Osteoblast (primary cell): ENCODE data around the gene KDR. TPM values are rescaled to one million over a fixed set of nuclear protein-coding genes. Genes with fewer than 3 reads are reported as not detected.

Experiments
- DNase-seq: peaks from one replicate; pipeline ENCODE4 v3.0.0; 2011; ENCODE audit warnings: low spot score, mixed read lengths; ENCODE audit not compliant: insufficient read length; ENCODE audit errors: missing footprints
- H2AFZ ChIP-seq: 2 replicates; pipeline ENCODE4 v1.6.0; 2011; ENCODE audit warnings: mild to moderate bottlenecking, low read length
- H3K27ac ChIP-seq: 2 replicates; pipeline ENCODE4 v1.5.1; 2011; ENCODE audit warnings: mild to moderate bottlenecking, low read depth, low read length, moderate library complexity
- H3K27me3 ChIP-seq: 2 replicates; pipeline ENCODE4 v1.6.0; 2012; ENCODE audit warnings: mild to moderate bottlenecking, control low read depth, inconsistent platforms, low read length, moderate library complexity; ENCODE audit not compliant: insufficient read depth
- H3K36me3 ChIP-seq: 2 replicates; pipeline ENCODE4 v1.5.1; 2011; ENCODE audit warnings: mild to moderate bottlenecking, low read length, control low read depth, moderate library complexity; ENCODE audit not compliant: insufficient read depth
- H3K4me1 ChIP-seq: 2 replicates; pipeline ENCODE4 v1.5.1; 2011; ENCODE audit warnings: mild to moderate bottlenecking, low read length, control low read depth, moderate library complexity; ENCODE audit not compliant: insufficient read depth
- H3K4me2 ChIP-seq: 2 replicates; pipeline ENCODE4 v1.6.0; 2011; ENCODE audit warnings: mild to moderate bottlenecking, low read length; ENCODE audit not compliant: insufficient read depth
- H3K4me3 ChIP-seq: fragments of 200-600 bp; sonication (generic); 3 replicates; pipeline ENCODE4 v1.5.1; 2012; ENCODE audit warnings: mild to moderate bottlenecking, low read length, inconsistent platforms; ENCODE audit not compliant: insufficient read depth
- H3K79me2 ChIP-seq: 2 replicates; pipeline ENCODE4 v1.6.0; 2012; ENCODE audit warnings: mild to moderate bottlenecking, low read length, control low read depth, inconsistent platforms; ENCODE audit not compliant: insufficient read depth
- H3K9me3 ChIP-seq: 2 replicates; pipeline ENCODE4 v1.5.1; 2011; ENCODE audit warnings: low read depth, low read length, control low read depth
- H4K20me1 ChIP-seq: 2 replicates; pipeline ENCODE4 v1.6.0; 2012; ENCODE audit warnings: mild to moderate bottlenecking, low read length, control low read depth; ENCODE audit not compliant: insufficient read depth
- total RNA-seq: library from RNA; depleted of rRNA; stranded (reverse); fragments of >200 nt; gene quantifications from 2 replicates; pipeline ENCODE4 v1.2.3, GENCODE V29; 2012
- TF ChIP-seq, protein P1 (sequence below): IDR thresholded peaks from 2 replicates; pipeline ENCODE4 v1.5.1; 2011; ENCODE audit warnings: mild to moderate bottlenecking, low read depth, low read length, moderate library complexity; ENCODE audit errors: extremely low read depth

KDR gene
- total RNA-seq, 1 donor = not detected

DNA sequence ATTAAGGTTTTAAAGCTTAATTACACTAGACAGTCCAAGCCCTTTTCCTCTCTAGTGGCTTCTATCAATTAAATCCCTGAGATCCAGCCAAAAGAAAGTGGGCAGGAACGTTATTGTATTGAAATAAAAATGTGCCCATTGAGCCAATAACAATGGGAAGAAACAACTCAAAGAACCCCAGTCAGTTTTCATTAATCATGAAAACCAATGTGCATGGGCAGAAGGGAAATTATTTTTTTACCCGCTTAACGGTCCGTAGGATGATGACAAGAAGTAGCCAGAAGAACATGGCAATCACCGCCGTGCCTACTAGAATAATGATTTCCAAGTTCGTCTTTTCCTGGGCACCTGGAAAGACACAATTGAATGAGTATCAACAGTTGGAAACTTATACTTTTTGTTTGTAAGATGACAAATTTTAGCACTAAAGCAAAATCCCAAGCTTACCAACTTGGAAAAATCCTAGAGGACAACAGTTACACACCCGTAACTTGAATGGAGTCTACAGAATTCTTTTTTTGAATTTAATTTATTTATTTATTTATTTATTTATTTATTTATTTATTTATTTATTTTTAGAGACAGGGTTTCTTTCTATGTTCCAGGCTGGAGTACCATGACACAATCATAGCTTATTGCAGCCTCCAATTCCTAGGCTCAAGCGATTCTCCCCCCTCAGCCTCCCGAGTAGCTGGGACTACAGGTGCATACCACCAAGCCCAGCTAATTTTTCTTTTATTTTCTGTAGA, 26.8 kb downstream of the KDR start:
- DNase-seq = no peak
- H3K79me2 ChIP-seq = no peaks in the 10 kb centered on the region

DNA sequence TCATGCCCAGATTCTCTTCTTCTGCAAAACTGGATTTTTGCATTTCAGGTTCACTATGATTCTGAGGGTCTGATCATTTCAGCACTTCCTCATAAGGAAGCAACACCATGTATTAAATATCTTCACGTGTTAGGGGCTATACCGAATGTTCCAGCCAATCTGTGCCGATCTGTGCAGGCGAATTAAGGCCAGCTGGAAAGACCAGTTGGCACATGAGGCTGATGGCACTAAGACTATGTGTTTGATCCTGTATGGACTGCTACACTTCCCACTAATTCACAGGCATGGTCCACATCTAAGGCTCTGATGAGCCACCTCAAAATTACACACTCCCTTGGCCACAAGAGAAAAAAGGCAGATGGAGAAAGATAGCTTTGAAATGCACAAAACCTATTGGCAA, 28.8 kb downstream of the KDR start:
- DNase-seq = no peak

More for the DNA sequence above, 26.8 kb downstream of the KDR start:
- Histone ChIP-seq H3K9me3 (no peaks in the 10 kb centered on the region), H3K27me3 (no peaks in the 10 kb centered on the region), H3K4me2 (no peak overlapping the region), H3K4me1 (no peaks in the 10 kb centered on the region), H3K36me3 (no peaks in the 10 kb centered on the region), H4K20me1 (no peaks in the 10 kb centered on the region), H3K4me3 (no peak overlapping the region), H2AFZ (no peak overlapping the region), H3K27ac (no peak overlapping the region)
- TF ChIP-seq, protein P1, sequence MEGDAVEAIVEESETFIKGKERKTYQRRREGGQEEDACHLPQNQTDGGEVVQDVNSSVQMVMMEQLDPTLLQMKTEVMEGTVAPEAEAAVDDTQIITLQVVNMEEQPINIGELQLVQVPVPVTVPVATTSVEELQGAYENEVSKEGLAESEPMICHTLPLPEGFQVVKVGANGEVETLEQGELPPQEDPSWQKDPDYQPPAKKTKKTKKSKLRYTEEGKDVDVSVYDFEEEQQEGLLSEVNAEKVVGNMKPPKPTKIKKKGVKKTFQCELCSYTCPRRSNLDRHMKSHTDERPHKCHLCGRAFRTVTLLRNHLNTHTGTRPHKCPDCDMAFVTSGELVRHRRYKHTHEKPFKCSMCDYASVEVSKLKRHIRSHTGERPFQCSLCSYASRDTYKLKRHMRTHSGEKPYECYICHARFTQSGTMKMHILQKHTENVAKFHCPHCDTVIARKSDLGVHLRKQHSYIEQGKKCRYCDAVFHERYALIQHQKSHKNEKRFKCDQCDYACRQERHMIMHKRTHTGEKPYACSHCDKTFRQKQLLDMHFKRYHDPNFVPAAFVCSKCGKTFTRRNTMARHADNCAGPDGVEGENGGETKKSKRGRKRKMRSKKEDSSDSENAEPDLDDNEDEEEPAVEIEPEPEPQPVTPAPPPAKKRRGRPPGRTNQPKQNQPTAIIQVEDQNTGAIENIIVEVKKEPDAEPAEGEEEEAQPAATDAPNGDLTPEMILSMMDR = no peak

GRCh38 chr4:55096045-55096444, 29.4 kb downstream of the KDR start:
- H4K20me1 ChIP-seq = no peaks in the 10 kb centered on the region
- no peaks in the 10 kb centered on the region for H3K79me2 ChIP-seq
- TF ChIP-seq, protein P1 = no peak
- H3K4me2 ChIP-seq = no peak overlapping the region
- no peak overlapping the region for H3K27ac ChIP-seq
- no peaks in the 10 kb centered on the region for H3K9me3 ChIP-seq
- H2AFZ ChIP-seq = no peak overlapping the region
- no peak overlapping the region for H3K4me3 ChIP-seq
- no peaks in the 10 kb centered on the region for H3K27me3 ChIP-seq
- H3K4me1 ChIP-seq = no peaks in the 10 kb centered on the region
- no peaks in the 10 kb centered on the region for H3K36me3 ChIP-seq
- DNase-seq = no peak

More for the DNA sequence above, 28.8 kb downstream of the KDR start:
- no peak overlapping the region for H3K27ac ChIP-seq
- TF ChIP-seq, protein P1 = no peak
- no peak overlapping the region for H2AFZ ChIP-seq
- no peaks in the 10 kb centered on the region for H3K27me3 ChIP-seq
- H3K4me1 ChIP-seq = no peaks in the 10 kb centered on the region
- H3K36me3 ChIP-seq = no peaks in the 10 kb centered on the region
- no peak overlapping the region for H3K4me2 ChIP-seq
- no peak overlapping the region for H3K4me3 ChIP-seq
- no peaks in the 10 kb centered on the region for H3K9me3 ChIP-seq
- H4K20me1 ChIP-seq = no peaks in the 10 kb centered on the region
- H3K79me2 ChIP-seq = no peaks in the 10 kb centered on the region

GRCh38 chr4:55092504-55092903, 32.9 kb downstream of the KDR start:
- no peak overlapping the region for H3K4me3 ChIP-seq
- TF ChIP-seq, protein P1 = no peak
- H3K36me3 ChIP-seq = no peaks in the 10 kb centered on the region
- no peak for DNase-seq
- H3K9me3 ChIP-seq = no peaks in the 10 kb centered on the region
- H3K27me3 ChIP-seq = peaks cover 2% of the 10 kb centered on the region
- no peaks in the 10 kb centered on the region for H3K79me2 ChIP-seq
- no peaks in the 10 kb centered on the region for H4K20me1 ChIP-seq
- no peak overlapping the region for H2AFZ ChIP-seq
- no peak overlapping the region for H3K4me2 ChIP-seq
- no peak overlapping the region for H3K27ac ChIP-seq
- no peaks in the 10 kb centered on the region for H3K4me1 ChIP-seq
